CD4-positive, alpha-beta T cell treated with Interleukin-21 for 1 hour (primary cell): ENCODE data around the gene TNKS1BP1.
"Not testable (repeated sequence)": the region's sequence is repeated elsewhere in the genome, so short reads cannot be mapped to it uniquely, and the experiment has no call there.

Experiments used
- DNase-seq: peaks from one replicate; pipeline ENCODE4 v3.0.0-alpha.2; 2020

The TNKS1BP1 gene

DNA sequence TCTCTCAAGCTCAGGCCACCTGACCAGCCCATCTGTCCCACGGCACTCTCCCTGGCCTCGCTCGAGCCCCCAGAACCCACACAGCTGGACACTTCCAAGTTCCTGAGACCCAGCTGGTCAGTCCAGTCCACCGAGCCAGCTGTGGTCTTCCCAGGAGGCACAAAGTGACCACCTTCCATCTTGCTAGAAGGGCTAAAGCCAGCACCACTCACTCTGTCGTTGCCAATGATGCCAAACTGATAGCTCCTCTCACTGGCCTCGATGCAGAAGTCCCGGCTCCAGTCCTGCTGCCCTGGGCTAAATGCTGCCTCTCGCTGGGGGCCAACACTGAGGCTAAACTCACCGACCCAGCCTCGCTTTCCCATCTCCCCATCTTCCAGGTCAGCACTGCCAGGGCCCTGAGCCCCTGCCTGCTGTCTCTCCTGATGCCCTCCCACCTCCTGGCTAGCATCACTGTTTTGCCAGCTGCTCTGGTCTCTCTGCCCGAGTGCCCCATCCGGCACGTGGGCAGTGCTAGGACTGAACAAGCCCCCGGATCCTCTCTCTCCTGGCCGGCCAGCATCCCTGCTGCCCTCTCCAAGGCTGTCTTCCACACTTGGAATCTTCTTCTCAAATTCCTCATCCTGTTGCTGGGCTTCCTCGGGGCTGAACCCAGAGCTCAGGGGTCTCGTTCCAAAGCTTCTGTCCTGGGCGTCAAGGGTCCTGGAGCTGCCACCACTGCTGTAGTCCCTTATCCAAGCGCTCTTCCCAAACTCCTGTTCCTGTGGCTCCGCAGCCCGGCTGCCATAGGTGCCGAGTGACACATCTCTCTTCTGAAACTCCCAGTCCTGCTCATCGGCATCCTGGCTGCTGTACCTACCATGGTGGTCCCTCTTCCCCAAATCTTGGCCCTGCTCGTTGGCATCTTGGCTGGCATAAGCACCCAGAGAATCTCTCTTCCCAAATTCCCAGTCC is 15.4 kb downstream of the TNKS1BP1 start:
- no peak for DNase-seq

DNA sequence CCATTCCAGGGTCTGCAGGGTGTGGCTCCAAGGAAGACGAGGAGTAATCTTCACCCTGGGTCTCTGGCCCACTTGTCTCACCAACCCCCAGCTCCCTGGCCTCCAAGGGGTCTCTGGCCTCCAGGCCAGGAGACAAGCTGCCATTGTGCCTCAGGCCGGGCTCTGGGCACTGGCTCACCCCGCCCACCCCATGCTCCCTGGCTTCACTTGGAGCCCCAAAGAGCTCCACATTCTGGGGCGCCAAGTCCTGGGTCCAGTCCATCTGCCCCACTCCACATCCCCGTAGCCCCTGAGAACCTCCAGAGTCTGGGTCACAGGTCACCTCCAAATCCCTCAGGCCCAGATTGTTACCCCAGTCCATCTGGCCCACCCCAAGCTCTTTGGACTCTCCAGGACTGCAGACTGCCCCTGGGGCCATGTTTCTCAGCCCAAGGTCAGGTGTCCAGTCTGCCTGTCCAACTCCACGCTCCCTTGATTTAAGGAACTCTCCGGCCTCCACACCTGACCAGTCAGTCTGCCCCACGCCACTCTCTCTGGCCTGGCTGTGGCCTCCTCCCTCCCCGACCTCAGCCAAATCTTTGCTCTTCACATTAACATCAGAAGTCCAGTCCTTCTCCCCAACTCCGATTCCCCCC is 16.2 kb downstream of the TNKS1BP1 start:
- DNase-seq = no peak

DNA sequence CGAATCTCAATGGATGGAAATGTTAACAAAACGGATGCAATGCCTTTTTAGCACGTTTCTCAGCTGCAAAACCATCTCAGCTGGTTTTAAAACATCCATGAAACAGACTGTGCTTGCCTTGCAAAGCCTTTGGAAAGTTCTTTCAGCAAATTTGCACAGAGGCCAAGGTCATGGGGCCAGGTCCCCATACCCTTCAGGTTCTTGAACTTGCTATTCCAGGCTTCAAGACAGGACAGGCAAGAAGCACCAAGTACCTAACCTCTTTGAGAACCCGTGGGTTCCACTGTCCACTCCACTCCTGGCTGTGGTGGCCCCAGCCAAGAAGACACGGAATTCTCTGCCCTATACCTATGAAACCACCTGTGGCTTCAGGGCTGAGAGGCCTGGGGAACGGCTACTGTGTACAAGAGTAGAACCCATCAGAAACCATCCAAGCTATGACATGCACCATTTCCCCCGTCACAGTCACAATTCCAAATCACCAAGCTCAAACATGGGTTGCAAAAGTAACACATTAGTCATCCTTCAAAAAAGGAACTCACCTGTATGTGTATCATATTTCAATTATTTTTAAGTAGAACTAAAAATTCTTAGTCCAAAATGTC is 17.0 kb downstream of the TNKS1BP1 start:
- no peak for DNase-seq

DNA sequence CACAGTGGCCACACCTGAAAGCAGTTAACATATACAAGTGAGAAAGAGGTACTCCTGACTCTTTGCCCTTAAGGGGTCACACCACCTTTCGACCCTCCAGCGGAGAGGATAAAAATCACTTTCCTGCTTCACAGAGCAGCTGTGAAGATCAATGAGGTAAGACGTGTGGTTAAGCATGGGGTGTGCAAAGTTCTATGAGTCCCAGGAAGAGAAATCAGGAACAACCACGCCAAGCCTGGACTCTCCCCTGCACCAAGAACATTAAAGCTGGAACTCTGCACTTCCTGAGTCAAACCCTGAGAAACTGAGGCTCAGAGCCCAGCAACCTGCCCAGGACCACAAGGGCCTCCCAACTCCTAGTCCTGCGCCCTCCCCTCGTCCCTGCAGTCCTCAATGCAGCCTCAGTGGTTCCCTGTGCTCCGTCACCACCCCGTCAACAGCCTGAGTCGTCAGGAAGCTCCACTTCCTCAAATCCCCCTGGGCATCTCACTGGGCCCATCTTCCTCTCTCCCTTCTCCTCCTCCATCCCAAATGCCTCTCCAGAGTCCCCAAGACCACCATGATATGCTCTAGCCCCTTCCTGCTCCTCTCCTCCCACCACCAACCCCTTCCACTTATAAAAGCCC is 17.7 kb downstream of the TNKS1BP1 start:
- DNase-seq = no peak

DNA sequence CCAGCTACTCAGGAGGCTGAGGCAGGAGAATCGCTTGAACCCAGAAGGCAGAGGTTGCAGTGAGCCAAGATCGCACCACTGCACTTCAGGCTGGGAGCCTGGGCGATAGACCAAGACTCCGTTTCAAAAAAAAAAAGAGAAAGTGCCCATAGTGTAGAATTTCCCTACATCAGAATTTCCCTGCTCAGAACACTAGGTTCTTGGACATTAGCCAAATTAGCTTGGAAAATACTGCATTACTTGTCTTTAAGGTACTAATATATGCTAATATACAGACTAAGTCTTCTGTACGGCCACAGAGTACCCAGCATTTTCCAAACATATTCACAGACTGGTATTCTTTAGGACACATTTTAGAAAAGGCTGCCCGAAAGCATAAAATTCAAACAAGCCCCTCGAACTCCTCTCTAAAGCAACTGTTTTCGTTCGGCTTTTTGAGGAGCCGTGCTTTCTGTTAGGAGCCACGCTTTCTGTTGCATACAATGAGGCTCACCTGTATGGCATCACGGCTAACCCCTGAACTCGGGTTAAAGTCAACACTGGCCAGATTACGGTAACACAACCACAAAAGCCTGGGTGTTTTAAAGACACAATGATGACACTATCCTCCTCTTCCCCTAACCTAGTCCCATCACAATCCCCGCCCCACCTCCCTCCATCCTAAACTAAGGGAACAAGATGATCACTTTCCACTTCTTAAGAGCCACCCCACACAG is 18.4 kb downstream of the TNKS1BP1 start:
- DNase-seq = no peak

DNA sequence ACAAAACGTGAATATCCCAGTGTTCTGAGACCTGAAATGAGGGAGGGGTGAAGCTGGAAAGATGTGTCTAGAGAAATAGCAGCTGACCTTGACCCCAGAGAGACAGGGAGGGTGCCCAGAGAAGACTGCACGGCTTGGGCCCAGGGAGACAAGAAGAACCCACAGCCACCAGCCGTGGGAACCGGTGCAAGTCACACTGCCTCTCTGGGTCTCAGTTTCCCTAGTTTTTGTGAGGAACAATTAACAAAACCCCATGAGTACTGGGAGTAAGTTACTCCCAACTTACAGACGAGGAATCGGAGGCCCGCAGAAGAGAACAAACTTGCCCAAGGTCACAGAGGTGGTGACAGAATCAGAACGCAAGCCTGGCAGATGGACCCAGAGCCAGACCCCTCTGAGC is 19.2 kb downstream of the TNKS1BP1 start:
- DNase-seq = no peak

DNA sequence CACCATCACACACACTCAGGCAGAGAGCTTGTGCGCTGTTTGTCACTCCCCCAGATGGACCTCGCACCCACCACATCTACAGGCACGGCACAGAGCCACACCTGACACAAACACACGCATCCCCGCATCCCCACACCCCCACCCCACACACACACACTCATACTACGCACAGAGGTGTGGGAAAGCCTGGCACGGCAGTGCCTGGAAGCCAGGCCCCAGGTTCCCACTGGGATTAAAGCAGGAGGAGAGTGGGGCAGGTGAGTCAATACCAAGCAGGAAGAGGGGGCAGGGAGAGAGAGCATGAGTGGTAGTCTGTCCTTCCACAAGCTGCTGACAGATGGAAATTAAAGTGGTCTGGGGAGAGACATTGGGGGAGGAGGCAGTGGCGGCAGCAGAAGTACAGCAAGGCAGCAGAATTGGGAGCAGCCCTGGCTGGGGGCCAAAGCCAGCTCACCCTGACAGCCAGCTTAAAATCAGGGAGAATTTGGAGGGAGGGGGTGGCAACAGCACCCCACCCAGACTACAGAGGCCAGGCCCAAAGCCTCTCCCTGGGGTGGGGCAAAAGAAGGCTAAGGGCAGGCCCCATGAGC is 20.7 kb downstream of the TNKS1BP1 start:
- DNase-seq = no peak

DNA sequence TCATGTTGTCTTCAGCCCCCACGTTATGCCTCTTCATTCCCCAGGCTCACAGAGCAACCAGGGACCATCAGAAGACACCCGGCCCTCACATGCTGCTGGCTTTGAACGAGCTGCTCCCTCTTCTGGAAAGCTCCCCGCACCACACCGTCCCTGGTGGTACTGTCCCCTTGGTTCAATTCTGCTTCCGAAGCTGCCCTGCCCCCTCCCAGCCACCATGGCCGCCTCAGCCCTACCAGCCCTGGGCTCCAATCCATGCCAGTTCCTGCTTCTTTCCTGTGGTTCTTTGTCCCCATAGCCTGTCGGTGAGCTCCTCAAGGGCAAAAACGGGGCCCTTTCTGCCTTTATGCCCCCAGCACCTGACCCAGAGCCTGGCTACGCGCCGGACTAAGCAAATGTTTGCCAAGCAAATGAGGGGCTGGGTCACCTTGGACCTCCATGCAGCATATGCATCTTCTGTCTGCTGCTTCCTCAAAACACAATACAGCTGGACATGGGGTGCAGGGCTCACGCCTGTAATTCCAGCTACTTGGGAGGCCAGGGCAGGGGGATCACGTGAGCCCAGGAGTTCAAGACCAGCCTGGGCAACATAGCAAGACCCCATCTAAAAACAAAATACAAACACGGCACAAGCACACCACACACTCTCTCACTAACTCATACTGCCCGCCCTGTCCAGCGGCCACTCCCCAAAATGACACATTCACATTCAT is 21.3 kb downstream of the TNKS1BP1 start:
- no peak for DNase-seq

DNA sequence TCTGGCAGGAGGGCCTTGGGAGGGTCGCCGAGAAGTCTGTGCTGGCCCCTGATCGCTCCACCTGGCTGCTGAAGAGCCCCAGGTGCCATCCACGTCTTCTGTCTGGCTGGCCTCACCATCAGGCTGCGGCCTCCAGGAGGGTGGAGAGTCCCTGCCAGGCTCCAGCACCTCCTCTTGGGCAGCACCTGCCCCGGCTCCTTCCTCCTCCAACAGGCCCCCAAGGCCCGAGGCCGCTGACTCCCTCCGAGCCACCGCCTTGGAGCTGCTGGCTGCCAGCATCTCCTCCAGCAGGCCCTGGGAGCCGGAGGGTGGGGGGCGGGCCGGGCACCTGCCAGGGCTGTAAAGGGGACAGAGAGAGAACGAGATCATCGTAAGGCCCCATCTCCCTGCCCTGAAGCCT is 22.3 kb downstream of the TNKS1BP1 start:
- no peak for DNase-seq

DNA sequence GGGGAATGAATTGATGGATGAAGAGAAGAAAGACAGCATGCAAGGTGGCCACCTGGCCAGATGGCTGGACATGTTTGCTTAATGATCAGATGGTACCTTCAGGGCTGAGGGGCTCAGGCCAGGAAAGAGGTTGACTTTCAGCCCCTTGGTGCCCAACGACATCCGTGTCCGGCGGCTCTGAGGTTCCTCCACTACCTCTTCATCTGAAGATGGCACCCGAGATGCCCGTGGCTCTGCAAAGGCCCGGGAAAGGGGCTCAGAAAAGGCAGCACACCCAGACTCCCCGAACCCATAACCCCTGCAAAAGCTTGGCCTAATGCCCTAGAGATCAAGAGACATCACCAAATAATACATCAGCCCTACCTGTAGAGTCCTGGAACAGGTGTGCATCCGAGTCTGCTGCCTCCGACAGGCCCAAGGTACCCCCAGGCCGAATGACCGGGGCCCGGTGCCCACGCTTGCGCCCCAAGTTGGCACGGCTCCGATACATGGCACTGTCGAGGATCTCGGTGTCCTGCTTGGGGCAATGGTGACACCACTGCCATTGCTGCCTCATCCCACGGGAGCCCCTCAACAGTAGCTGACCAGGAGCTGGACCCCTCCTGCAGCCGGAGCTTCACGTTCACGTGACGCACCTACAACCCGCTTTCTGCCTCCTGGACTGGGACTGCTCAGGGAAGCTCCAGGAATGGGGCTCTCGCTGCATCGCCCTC is 22.9 kb downstream of the TNKS1BP1 start:
- DNase-seq = no peak

DNA sequence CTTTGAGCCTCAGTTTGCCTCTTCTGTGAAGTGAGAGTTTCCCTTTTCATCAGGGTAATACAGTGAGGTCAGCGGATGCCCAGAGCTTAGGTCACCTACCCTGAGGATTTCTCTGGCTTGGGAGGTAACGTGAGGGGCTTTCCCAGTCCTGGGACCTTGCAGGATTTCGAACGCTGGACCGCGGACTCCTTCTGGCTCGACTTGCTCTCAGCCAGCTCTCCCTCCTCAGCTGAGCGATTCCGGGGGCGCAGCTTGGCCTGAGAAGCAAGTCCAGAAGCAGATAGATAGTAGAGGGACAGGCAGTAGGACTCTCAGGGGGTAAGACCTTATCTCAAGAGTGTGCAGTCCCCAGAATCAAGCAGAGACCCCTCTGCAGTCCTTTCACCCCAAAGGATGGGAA is 24.0 kb downstream of the TNKS1BP1 start:
- DNase-seq = no peak

DNA sequence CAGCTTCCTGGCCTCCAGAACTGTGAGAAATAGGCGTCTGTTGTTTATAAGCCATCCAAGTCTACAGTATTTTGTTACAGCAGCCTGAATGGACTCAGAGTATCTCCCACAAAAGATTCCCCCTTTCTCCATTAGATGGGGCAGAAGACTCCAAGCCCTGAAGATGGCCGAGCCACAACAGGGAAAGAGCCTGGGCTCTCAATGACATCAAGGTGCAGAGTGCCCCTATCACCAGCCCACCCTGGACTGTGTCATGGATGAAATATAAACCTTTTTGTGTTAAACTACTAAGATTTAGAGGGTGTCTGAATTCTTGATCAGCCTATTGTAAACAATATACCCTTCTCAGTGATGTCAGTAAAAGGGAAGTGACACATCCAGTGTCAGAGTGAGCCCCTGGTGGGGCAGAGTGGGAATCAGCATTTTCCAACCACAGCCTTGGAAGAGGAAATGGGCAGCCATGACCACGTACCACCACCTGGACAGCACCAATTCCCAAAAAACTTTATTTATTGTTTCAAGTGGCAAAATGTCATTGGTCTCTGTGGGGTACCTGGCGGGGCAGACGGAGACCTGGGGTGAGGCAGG is 25.5 kb downstream of the TNKS1BP1 start:
- no peak for DNase-seq

DNA sequence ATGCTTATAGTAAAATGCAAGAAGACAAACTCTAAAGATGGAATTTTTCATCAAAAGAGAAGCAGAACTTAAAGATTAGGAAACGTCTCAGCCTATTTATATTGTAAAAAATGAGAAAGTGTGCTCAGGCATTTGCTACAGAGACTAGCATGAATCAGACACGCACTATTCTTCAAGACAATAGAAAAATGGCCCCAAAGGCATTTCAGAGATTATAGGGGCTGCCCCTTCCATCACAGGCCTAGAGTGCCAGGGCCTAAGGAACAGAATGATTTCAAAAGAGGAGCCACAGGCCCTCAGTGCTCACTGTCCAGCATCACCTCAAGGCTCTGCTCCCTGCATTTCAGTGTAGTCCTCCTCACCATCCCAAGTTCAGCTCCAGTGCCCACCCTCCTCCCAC is 27.5 kb downstream of the TNKS1BP1 start:
- no peak for DNase-seq

DNA sequence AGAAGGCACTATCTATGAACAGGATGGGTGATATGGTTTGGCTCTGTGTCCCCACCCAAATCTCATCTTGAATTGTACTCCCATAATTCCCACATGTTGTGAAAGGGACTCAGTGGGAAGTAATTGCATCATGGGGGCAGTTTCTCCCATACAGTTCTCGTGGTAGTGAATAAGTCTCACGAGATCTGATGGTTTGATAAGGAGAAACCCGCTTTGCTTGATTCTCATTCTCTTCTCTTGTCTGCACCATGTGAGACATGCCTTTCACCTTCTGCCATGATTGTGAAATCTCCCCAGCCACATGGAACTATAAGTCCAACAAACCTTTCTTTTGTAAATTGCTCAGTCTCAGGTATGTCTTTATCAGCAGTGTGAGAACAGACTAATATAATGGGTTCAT is 28.5 kb downstream of the TNKS1BP1 start:
- not testable (repeated sequence) for DNase-seq

DNA sequence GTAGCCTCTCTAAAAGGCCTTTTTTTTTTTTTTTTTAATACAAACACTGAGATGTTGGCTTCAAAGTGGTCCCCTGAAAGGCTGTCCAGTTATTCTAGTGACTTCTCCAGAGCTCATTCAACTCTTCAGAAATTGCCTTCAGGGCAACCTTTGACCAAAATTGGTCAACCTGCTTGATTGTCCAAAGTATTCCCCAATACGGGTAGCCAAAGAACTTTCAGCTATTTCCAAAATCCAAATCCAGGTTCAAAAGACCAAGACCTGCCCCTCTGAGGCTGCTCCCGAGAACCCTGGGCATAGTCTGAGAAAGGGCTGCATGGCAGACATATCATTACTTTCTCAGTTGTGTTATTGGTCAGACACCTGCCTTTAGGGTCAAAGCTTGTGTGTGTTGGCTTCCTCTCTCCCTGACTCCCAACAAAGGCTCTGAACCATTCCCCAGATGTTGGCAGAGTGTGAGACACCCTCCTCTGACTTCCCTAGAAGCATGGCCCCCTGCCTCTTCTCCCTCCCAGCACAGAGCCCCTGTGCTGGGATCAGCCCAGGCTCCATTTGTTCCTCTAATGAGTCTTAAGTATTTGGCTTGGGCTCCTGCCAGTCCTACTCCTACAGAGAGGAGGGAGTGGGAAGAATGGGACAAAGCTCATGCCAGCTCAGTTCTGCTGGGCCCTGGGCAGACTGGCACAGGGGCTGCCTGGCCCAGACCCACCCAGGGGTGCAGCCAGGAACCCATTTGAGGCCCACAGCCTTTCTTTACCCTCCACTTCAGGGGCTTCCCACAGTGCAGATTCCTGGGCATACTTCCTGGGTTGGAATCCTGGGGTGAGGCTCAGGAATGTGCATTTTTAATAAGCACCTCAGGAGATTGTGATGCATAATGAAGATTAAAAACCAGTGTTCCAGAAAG is 30.3 kb downstream of the TNKS1BP1 start:
- no peak for DNase-seq

DNA sequence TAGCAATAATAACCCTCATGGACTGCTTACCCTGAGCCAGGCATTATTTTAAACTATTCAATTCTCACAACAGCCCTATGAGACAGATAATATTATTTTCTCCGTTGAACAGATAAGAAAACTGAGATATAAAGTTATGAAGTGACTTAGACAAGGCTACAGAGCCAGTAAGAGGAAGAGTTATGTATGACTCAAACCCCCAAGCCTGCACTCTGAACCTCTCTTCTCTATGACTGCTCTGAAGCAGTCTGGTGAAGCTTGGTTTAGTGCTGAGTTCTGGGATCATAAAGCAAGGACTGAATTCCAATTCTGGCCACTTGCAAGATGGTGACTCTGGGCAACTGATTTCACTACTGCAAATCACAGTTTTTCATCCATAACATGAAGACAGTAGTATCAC is 34.5 kb downstream of the TNKS1BP1 start:
- no peak for DNase-seq

DNA sequence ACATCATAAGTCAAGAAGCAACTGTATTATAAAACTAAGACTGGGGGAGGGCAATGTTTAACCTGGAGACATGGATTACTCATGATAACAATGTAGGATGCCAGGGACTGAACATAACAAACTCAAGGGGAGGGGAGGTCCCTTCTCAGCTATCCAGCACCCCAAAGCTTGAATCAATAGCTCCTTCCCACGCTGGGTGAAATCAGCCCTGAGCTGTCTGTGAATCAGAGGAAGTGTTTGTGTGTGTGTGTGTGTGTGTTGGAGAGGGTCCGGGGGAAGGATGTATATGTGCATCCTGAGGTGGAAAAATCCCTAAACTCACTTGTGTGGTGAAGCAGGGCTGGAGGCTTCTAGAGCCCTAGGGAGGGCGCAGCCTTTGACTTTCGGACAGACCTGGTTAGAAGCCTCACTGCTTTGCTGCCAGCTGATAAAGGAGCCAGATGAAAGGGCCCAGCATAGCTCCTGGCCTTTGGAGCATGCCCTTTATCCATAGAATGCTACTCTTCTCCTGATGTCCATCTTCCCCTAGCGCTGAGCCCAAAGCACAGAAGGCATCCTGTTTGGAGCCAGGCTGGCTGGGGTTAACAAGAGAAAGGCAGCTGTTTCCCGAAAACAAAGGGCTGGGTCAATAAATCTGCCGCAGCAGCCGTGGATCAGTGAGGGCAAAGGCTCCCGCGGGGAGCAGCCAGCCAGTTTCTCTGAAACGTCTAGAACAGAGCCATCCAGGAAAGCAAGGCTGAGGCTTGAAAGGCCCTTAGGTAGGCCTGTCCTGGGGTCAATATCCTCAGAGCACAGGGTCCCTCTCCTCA is 35.8 kb downstream of the TNKS1BP1 start:
- no peak for DNase-seq

DNA sequence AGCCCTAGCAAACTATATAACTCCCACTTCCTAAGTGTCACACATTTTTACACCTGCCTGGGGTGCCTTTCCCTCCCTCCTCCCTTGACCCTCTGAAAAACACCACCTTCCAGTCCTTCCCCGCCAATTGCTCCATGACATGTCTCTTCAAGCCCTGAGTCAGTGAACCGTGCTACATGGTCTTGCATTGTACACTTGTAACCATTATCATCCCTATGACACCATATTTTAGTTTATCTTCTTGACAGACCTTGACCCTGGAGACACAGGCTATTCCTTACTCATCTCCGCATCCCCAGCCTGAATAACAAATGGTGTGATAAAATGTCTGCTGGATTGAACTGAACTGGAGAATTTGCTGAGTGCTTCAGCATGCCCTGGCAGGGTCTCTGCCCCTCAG is 36.9 kb downstream of the TNKS1BP1 start:
- no peak for DNase-seq
